ENCODE measurements around the gene FAM163A. TPM values are rescaled to one million over a fixed set of nuclear protein-coding genes. Genes with fewer than 3 reads are reported as not detected.

FAM163A gene
- total and polyA plus RNA-seq, 8 donors = 0.06 to 0.28 (median 0.15) TPM; not detected in 3

GRCh38 chr1:179773264-179773663 lies 30.2 kb downstream of the FAM163A start:
- H3K4me3 ChIP-seq = no peak overlapping the region
- DNase-seq = no peak

GRCh38 chr1:179774000-179774399 lies 30.9 kb downstream of the FAM163A start:
- H3K4me1 ChIP-seq = no peaks in the 10 kb centered on the region
- intact Hi-C loops (cut with DNase I) = no loop called here
- no peak overlapping the region for H3K27ac ChIP-seq
- FAIRE-seq (no peak), DNase-seq (no peak), ATAC-seq (no peak)
- no peak overlapping the region for H3K4me3 ChIP-seq
- no peak for TF ChIP-seq CTCF (IDR thresholded peaks at IDR 0.05)
- 89 to 100% methylated on average over 2 of the region's 2 CpGs for WGBS, 2 donors
- no peaks in the 10 kb centered on the region for H3K36me3 ChIP-seq
- H3K9me3 ChIP-seq = no peaks in the 10 kb centered on the region
- no peaks in the 10 kb centered on the region for H3K27me3 ChIP-seq

More at GRCh38 chr1:179773264-179773663, 30.2 kb downstream of the FAM163A start:
- intact Hi-C loops (cut with DNase I) = no loop called here
- 96 to 98% methylated on average over 4 of the region's 4 CpGs for WGBS, 2 donors
- no peak overlapping the region for H3K27ac ChIP-seq
- no peaks in the 10 kb centered on the region for H3K9me3 ChIP-seq
- FAIRE-seq (no peak), ATAC-seq (no peak)
- no peaks in the 10 kb centered on the region for H3K4me1 ChIP-seq
- no peak for TF ChIP-seq CTCF (IDR thresholded peaks at IDR 0.05)
- no peaks in the 10 kb centered on the region for H3K36me3 ChIP-seq
- no peaks in the 10 kb centered on the region for H3K27me3 ChIP-seq

GRCh38 chr1:179774566-179774965 lies 31.5 kb downstream of the FAM163A start:
- DNase-seq = no peak
- no peak overlapping the region for H3K27ac ChIP-seq
- no peak for FAIRE-seq
- H3K36me3 ChIP-seq = no peaks in the 10 kb centered on the region
- no peaks in the 10 kb centered on the region for H3K4me1 ChIP-seq
- intact Hi-C loops (cut with DNase I) = no loop called here
- 90 to 94% methylated on average over 8 of the region's 8 CpGs for WGBS, 2 donors
- no peak for ATAC-seq
- H3K9me3 ChIP-seq = no peaks in the 10 kb centered on the region
- no peak overlapping the region for H3K4me3 ChIP-seq
- TF ChIP-seq CTCF (IDR thresholded peaks at IDR 0.05) = no peak
- H3K27me3 ChIP-seq = no peaks in the 10 kb centered on the region

- Histone ChIP-seq H3K9me3 (no peaks in the 10 kb centered on the region), H3K27me3 (no peaks in the 10 kb centered on the region), H3K4me1 (peaks cover 0 to 4% (median 0%) of the 10 kb centered on the region in 3 donors), H3K27ac (no peak overlapping the region), H3K36me3 (no peaks in the 10 kb centered on the region), H3K4me3 (no peak overlapping the region)
- intact Hi-C loops (cut with DNase I) = no loop called here
- TF ChIP-seq CTCF (IDR thresholded peaks at IDR 0.05) = no peak
- 93% methylated on average over 6 of the region's 6 CpGs for WGBS, 2 donors
- FAIRE-seq = no peak
- no peak for DNase-seq
- no peak for ATAC-seq
Observed at GRCh38 chr1:179775009-179775408, 31.9 kb downstream of the FAM163A start.

GRCh38 chr1:179776831-179777230 lies 33.7 kb downstream of the FAM163A start:
- H3K27ac ChIP-seq = no peak overlapping the region
- ATAC-seq (no peak), FAIRE-seq (no peak), DNase-seq (no peak)
- intact Hi-C loops (cut with DNase I) = no loop called here
- no peaks in the 10 kb centered on the region for H3K36me3 ChIP-seq
- no peaks in the 10 kb centered on the region for H3K27me3 ChIP-seq
- H3K9me3 ChIP-seq = no peaks in the 10 kb centered on the region
- 92 to 94% methylated on average over 2 of the region's 2 CpGs for WGBS, 2 donors
- H3K4me1 ChIP-seq = peaks cover 0 to 4% (median 0%) of the 10 kb centered on the region in 3 donors
- no peak overlapping the region for H3K4me3 ChIP-seq
- no peak for TF ChIP-seq CTCF (IDR thresholded peaks at IDR 0.05)

Measured in pancreas (tissue), 10 donors.